Naive B cell (primary cell): ENCODE data around the gene TUBAL3. TPM values are rescaled to one million over a fixed set of nuclear protein-coding genes. Genes with fewer than 3 reads are reported as not detected.
"Not testable (repeated sequence)": the region's sequence is repeated elsewhere in the genome, so short reads cannot be mapped to it uniquely, and the experiment has no call there.

Experiments
- ATAC-seq, 2 donors: fragments of 150-1000 bp; cut with Tn5 transposase; 2 replicates each; pipeline ENCODE4 v1.10.0; 2021; ENCODE audit warnings: low read depth in 2 of 2, mild to moderate bottlenecking in 2 of 2, moderate library complexity in 2 of 2
- DNase-seq: peaks from one replicate; pipeline ENCODE4 v3.0.0; 2022
- H3K27ac Mint-ChIP-seq, 6 donors: one replicate each; pipeline ENCODE4 v1.8.0; 2020 to 2022; ENCODE audit warnings: mild to moderate bottlenecking in 6 of 6, mixed read lengths in 6 of 6, moderate library complexity in 5 of 6, inconsistent platforms in 2 of 6
- H3K27me3 Mint-ChIP-seq, 3 donors: one replicate each; pipeline ENCODE4 v1.8.0; 2021 to 2022; ENCODE audit warnings: mixed read lengths in 3 of 3, mild to moderate bottlenecking in 1 of 3
- H3K36me3 Mint-ChIP-seq, 2 donors: one replicate each; pipeline ENCODE4 v1.8.0; 2020 to 2022; ENCODE audit warnings: mixed read lengths in 2 of 2, inconsistent platforms in 1 of 2, mild to moderate bottlenecking in 1 of 2
- H3K4me1 Mint-ChIP-seq, 3 donors: one replicate each; pipeline ENCODE4 v1.8.0; 2020 to 2022; ENCODE audit warnings: mixed read lengths in 3 of 3, inconsistent platforms in 1 of 3, mild to moderate bottlenecking in 1 of 3, moderate library complexity in 1 of 3
- H3K4me3 Mint-ChIP-seq, 8 donors: one replicate each; pipeline ENCODE4 v1.8.0; 2020 to 2022; ENCODE audit warnings: mild to moderate bottlenecking in 8 of 8, mixed read lengths in 8 of 8, moderate library complexity in 8 of 8, inconsistent platforms in 2 of 8
- H3K9me3 Mint-ChIP-seq, 7 donors: one replicate each; pipeline ENCODE4 v1.8.0; 2020 to 2022; ENCODE audit warnings: mixed read lengths in 7 of 7, mild to moderate bottlenecking in 5 of 7, inconsistent platforms in 2 of 7, moderate library complexity in 1 of 7
- polyA plus RNA-seq, 6 donors: library from polyadenylated mRNA; unstranded; fragments of 300-500 nt; fragmentation: Illumina TruSeq; gene quantifications; one replicate each; pipeline ENCODE4 v1.2.3, GENCODE V29; 2021; ENCODE audit warnings: low read depth in 6 of 6

The TUBAL3 gene
- polyA plus RNA-seq, 6 donors from 2014 or later = not detected

DNA sequence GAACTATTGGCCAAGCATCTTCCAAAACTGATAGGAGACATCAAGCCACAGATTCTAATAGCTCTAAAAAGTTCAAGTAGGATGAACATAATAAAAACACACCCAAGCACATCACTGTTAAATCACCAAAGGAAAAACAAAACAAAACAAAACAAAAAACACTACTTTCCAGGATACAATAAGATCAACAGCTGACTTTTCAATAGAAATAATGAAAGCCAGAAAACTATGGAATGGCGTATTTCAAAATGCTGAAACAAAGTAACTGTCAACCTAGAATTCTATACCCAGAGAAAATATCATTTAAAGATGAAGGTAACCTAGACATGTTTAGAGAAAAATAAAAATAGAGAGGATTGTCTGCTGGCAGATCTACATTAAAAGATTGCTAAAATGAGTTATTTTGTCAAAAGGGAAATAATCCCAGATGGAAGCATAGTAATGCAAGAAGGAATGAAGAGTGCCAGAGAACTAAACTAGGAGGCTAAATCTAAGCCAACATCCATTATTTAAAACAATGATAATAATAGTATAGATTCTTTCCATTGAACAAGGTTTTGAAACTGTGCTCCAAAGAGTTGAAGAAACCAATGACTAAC lies 13.9 kb downstream of the TUBAL3 start:
- Mint-ChIP-seq H3K27me3 (peaks cover 12 to 17% (median 12%) of the 10 kb centered on the region in 3 donors), H3K36me3 (peaks cover 9 to 15% of the 10 kb centered on the region in 2 donors), H3K4me3 (no peak overlapping the region), H3K4me1 (no peaks in the 10 kb centered on the region), H3K9me3 (peaks cover 12 to 49% (median 32%) of the 10 kb centered on the region in 7 donors), H3K27ac (no peak overlapping the region)
- DNase-seq = no peak
- no peak for ATAC-seq

DNA sequence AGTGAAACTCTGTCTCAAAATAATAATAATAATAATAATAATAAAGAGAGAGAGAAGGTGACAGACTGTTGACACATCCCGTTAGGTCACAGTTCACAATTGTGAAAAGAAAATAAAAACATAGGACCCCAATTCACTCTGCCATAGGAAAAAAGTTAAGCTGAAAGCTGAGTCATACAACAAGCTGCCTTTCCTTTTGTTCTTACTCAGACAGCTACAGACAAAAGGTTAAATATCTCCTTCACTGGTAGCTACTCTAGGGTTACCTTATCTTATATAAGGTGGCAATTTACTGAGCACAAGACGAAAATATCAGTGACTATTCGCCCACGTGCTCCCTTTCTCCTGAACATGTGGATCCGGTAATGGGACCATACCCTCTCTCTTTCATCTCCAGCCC lies 17.5 kb downstream of the TUBAL3 start:
- H3K36me3 Mint-ChIP-seq = peaks cover 9 to 15% of the 10 kb centered on the region in 2 donors
- H3K4me1 Mint-ChIP-seq = no peaks in the 10 kb centered on the region
- ATAC-seq (no peak), DNase-seq (no peak)
- H3K27ac Mint-ChIP-seq = no peak overlapping the region
- H3K27me3 Mint-ChIP-seq = peaks cover 0 to 11% (median 8%) of the 10 kb centered on the region in 3 donors
- peaks cover 12 to 45% (median 32%) of the 10 kb centered on the region in 7 donors for H3K9me3 Mint-ChIP-seq
- H3K4me3 Mint-ChIP-seq = no peak overlapping the region

DNA sequence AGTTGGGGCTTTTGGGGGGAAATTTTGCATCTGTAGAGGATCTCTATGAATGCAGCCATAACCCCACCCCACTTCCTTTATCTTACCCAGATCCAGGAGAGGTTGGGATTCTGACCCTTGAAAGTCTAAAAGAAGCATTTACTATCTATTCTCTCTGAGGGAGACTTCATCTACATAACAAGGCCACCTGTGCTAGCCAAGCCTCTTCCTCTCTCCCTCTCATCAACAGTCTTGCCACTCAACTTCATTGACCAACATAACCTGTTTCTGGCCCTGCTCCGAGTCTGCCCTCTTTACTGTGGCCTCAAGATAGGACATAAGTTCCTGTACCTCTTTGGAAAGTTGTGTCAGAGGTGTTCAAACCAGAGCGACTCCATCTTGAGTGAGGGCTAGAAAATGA lies 19.4 kb downstream of the TUBAL3 start:
- peaks cover 5 to 25% (median 15%) of the 10 kb centered on the region in 7 donors for H3K9me3 Mint-ChIP-seq
- no peak overlapping the region for H3K4me3 Mint-ChIP-seq
- ATAC-seq (no peak), DNase-seq (no peak)
- peaks cover 9 to 15% of the 10 kb centered on the region in 2 donors for H3K36me3 Mint-ChIP-seq
- H3K4me1 Mint-ChIP-seq = no peaks in the 10 kb centered on the region
- H3K27ac Mint-ChIP-seq = peak overlapping the region in 1 of 6 donors; percentile 50
- peaks cover 0 to 11% (median 8%) of the 10 kb centered on the region in 3 donors for H3K27me3 Mint-ChIP-seq

- no peaks in the 10 kb centered on the region for H3K4me1 Mint-ChIP-seq
- no peak for DNase-seq
- no peak for ATAC-seq
- H3K4me3 Mint-ChIP-seq = no peak overlapping the region
- no peaks in the 10 kb centered on the region for H3K36me3 Mint-ChIP-seq
- no peak overlapping the region for H3K27ac Mint-ChIP-seq
- H3K27me3 Mint-ChIP-seq = peaks cover 0 to 13% (median 5%) of the 10 kb centered on the region in 3 donors
- H3K9me3 Mint-ChIP-seq = peaks cover 0 to 6% (median 0%) of the 10 kb centered on the region in 7 donors
Observed at GRCh38 chr10:5381187-5381586, 23.4 kb downstream of the TUBAL3 start.

DNA sequence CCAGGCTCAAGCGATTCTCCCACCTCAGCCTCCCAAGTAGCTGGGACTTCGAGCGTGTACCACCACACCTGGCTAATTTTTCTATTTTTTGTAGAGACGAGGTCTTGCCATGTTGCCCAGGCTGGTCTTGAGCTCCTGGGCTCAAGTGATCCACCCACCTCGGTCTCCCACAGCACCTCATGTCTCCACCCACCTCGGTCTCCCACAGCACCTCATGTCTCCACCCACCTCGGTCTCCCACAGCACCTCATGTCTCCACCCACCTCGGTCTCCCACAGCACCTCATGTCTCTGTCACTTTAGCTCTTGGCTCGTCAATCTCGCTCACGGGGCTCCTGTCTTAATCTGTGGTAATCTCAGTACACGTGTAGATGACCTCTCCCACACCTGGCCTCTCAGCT lies 24.2 kb downstream of the TUBAL3 start:
- ATAC-seq, H3K9me3 Mint-ChIP-seq, H3K4me3 Mint-ChIP-seq, H3K4me1 Mint-ChIP-seq, DNase-seq, H3K27ac Mint-ChIP-seq, H3K36me3 Mint-ChIP-seq: not testable (repeated sequence)
- peaks cover 5 to 11% (median 8%) of the 10 kb centered on the region in 3 donors for H3K27me3 Mint-ChIP-seq

GRCh38 chr10:5379202-5379601 lies 25.4 kb downstream of the TUBAL3 start:
- H3K27me3 Mint-ChIP-seq = peaks cover 10 to 23% (median 16%) of the 10 kb centered on the region in 3 donors
- not testable (repeated sequence) for ATAC-seq, H3K36me3 Mint-ChIP-seq, H3K9me3 Mint-ChIP-seq, DNase-seq, H3K4me1 Mint-ChIP-seq, H3K4me3 Mint-ChIP-seq, H3K27ac Mint-ChIP-seq

DNA sequence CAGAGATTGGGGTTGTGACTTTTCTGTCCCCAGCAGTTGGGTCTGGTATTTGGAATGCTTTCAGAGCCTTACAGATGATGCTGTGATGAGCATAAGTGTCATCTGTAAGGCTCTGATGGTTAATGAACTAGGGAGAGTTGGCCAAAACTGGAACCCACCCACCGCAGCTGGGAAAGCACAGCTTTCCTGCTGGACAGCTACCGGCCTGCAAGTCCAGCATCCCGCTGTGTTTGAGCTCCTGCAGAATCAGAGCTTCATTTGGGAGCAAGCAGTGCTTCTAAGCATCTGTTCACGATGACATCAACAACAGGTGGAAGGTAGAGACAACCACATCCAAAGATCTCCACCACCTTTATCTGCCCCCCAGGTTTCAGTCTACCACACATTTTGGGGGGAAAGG lies 28.2 kb downstream of the TUBAL3 start:
- peaks cover 0 to 6% (median 0%) of the 10 kb centered on the region in 7 donors for H3K9me3 Mint-ChIP-seq
- no peak overlapping the region for H3K27ac Mint-ChIP-seq
- H3K4me1 Mint-ChIP-seq = no peaks in the 10 kb centered on the region
- H3K36me3 Mint-ChIP-seq = no peaks in the 10 kb centered on the region
- ATAC-seq (no peak), DNase-seq (no peak)
- H3K4me3 Mint-ChIP-seq = no peak overlapping the region
- peaks cover 10 to 19% (median 19%) of the 10 kb centered on the region in 3 donors for H3K27me3 Mint-ChIP-seq

- Mint-ChIP-seq H3K36me3 (no peaks in the 10 kb centered on the region), H3K4me1 (peaks cover 0 to 6% (median 4%) of the 10 kb centered on the region in 3 donors), H3K4me3 (no peak overlapping the region), H3K27ac (peak overlapping the region in 1 of 6 donors; percentile 78), H3K27me3 (peaks cover 6 to 19% (median 19%) of the 10 kb centered on the region in 3 donors), H3K9me3 (peaks cover under 1 to 8% (median 3%) of the 10 kb centered on the region in 7 donors)
- no peak for DNase-seq
- ATAC-seq = no peak
Observed at GRCh38 chr10:5373891-5374611, 30.6 kb downstream of the TUBAL3 start.

DNA sequence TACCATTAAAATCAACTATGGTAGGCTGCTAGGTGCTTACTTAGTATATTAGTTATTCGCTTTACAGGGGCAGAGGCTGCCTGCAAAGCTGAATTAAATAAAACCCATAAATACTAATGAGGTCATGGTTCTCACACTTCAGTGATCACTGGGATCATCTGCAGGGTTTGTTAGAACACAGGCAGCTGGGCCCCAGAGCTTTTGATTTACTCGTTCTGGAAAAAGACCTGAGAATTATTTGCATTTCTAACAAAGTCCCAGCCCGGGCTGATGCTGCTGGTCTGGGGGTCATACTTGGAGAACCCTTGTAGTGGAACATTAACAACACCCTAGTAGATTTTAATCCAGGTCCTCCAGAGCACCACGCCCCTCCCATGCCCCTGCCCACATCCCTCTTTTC lies 31.3 kb downstream of the TUBAL3 start:
- Mint-ChIP-seq H3K27ac (no peak overlapping the region), H3K9me3 (peaks cover 0 to 8% (median 3%) of the 10 kb centered on the region in 7 donors), H3K4me1 (peaks cover 0 to 6% (median 4%) of the 10 kb centered on the region in 3 donors), H3K36me3 (no peaks in the 10 kb centered on the region), H3K4me3 (no peak overlapping the region), H3K27me3 (peaks cover 5 to 19% (median 19%) of the 10 kb centered on the region in 3 donors)
- ATAC-seq (no peak), DNase-seq (no peak)

DNA sequence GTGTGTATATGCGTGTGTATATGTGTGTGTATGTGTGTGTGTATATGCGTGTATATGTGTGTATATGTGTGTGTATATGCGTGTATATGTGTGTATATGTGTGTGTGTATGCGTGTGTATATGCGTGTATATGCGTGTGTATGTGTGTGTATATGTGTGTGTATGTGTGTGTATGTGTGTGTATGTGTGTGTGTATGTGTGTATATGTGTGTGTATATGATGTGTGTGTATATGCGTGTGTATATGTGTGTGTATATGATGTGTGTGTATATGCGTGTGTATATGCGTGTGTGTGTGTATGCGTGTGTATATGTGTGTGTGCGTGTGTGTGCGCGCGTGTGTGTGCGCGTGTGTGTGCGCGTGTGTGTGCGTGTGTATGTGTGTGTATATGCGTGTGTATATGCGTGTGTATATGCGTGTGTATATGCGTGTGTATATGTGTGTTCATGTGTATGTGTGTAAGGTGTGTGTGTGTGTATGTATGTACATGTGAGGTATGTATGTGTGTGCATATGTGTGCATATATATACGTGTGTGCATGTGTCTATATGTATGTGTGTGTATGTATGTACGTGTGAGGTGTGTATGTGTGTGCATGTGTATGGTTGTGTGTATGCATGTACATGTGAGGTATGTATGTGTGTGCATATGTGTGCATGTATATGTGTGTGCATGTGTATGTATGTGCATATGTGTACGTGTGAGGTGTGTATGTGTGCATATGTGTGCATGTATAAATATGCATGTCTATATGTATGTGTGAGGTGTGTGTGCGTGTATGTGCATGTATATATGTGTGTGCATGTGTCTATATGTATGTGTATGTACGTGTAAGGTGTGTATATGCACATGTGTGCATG lies 33.9 kb downstream of the TUBAL3 start:
- ATAC-seq (no peak), DNase-seq (no peak)
- Mint-ChIP-seq H3K36me3 (no peaks in the 10 kb centered on the region), H3K9me3 (peaks cover 0 to 8% (median 3%) of the 10 kb centered on the region in 7 donors), H3K4me1 (peaks cover 0 to 6% (median 4%) of the 10 kb centered on the region in 3 donors), H3K27ac (peak overlapping the region in 1 of 6 donors; percentile 79), H3K4me3 (no peak overlapping the region), H3K27me3 (peaks cover 5 to 26% (median 26%) of the 10 kb centered on the region in 3 donors)

DNA sequence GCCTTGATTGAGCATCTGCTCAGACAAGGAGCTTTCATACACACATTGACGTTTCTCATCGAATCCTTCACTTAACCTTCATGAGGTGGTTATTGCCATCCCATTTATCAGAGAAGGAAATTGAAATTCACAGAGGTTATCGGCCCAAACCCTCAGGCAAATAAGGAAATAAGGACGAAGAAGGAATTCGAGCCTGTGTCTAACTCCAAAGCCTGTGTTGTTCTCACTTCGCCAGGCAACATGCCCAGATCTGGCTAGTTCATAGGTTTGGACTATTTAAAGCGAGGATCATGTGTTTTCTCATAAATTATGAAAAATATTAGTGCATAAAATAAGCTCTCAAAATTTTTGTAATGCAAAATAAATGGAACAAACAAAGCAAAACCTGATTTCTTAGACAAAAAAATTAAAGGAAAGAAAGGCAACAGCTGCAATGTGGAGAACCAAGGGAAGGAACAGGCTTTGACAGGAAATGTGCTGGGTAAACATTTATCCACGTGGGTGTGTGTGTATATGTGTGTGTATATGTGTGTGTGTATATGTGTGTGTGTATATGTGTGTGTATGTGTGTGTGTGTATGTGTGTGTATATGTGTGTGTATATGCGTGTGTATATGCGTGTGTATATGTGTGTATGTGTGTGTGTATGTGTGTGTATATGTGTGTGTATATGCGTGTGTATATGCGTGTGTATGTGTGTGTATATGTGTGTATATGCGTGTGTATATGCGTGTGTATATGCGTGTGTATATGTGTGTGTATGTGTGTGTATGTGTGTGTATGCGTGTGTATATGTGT lies 35.1 kb downstream of the TUBAL3 start:
- peak overlapping the region in 1 of 6 donors; percentile 91 for H3K27ac Mint-ChIP-seq
- no peaks in the 10 kb centered on the region for H3K36me3 Mint-ChIP-seq
- peaks cover 0 to 8% (median 3%) of the 10 kb centered on the region in 7 donors for H3K9me3 Mint-ChIP-seq
- H3K27me3 Mint-ChIP-seq = peaks cover 0 to 18% (median 16%) of the 10 kb centered on the region in 3 donors
- peaks cover 0 to 6% (median 4%) of the 10 kb centered on the region in 3 donors for H3K4me1 Mint-ChIP-seq
- ATAC-seq (no peak), DNase-seq (no peak)
- H3K4me3 Mint-ChIP-seq = no peak overlapping the region

DNA sequence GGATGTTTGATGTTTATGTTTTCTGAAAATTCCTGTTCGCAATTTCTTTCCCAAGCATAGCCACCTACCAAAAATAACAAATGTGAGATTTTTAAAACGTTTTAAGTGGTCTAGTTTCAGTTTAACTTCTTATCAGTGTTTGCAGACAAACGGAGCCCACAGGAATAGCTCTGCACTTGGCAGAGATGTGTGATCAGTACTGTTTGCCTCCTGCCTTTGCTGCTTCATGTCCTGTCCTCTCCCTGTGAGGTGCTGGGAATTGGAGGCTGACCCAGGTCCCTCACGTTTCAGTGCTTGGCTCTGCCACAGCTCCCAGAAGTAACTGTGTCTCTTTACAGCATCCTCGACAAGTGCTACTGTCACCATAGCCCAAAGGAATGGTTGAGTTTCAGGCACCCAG lies 38.7 kb downstream of the TUBAL3 start:
- H3K27me3 Mint-ChIP-seq = peaks cover 13 to 25% (median 18%) of the 10 kb centered on the region in 3 donors
- peaks cover 0 to 4% (median 2%) of the 10 kb centered on the region in 7 donors for H3K9me3 Mint-ChIP-seq
- no peak overlapping the region for H3K27ac Mint-ChIP-seq
- no peaks in the 10 kb centered on the region for H3K36me3 Mint-ChIP-seq
- H3K4me3 Mint-ChIP-seq = no peak overlapping the region
- no peak for ATAC-seq
- H3K4me1 Mint-ChIP-seq = peaks cover 0 to 4% (median 3%) of the 10 kb centered on the region in 3 donors
- DNase-seq = no peak
